HUES6 (cell line): Measurements from ENCODE around the gene MAN2B1.
"Not testable (repeated sequence)": the region's sequence is repeated elsewhere in the genome, so short reads cannot be mapped to it uniquely, and the experiment has no call there.

ENCODE experiments used
- H3K27ac ChIP-seq: 2 replicates; pipeline ENCODE4 v1.7.0; 2013; ENCODE audit warnings: low read depth, mild to moderate bottlenecking, low read length, inconsistent platforms
- H3K27me3 ChIP-seq: 2 replicates; pipeline ENCODE4 v1.6.1; 2013; ENCODE audit warnings: low read length; ENCODE audit not compliant: control insufficient read depth, insufficient read depth
- H3K36me3 ChIP-seq: 2 replicates; pipeline ENCODE4 v1.6.1; 2013; ENCODE audit warnings: low read length; ENCODE audit not compliant: control insufficient read depth, insufficient read depth
- H3K4me1 ChIP-seq: 2 replicates; pipeline ENCODE4 v1.6.1; 2013; ENCODE audit warnings: low read length; ENCODE audit not compliant: control insufficient read depth, insufficient read depth
- H3K4me3 ChIP-seq: 2 replicates; pipeline ENCODE4 v1.5.1; 2013; ENCODE audit warnings: low read depth, low read length
- H3K9ac ChIP-seq: one replicate; pipeline ENCODE4 v1.6.1; 2013; ENCODE audit warnings: mild to moderate bottlenecking, low read length
- H3K9me3 ChIP-seq: 2 replicates; pipeline ENCODE4 v1.6.1; 2013; ENCODE audit warnings: low read depth, low read length; ENCODE audit not compliant: control insufficient read depth, insufficient read depth

Gene MAN2B1

DNA sequence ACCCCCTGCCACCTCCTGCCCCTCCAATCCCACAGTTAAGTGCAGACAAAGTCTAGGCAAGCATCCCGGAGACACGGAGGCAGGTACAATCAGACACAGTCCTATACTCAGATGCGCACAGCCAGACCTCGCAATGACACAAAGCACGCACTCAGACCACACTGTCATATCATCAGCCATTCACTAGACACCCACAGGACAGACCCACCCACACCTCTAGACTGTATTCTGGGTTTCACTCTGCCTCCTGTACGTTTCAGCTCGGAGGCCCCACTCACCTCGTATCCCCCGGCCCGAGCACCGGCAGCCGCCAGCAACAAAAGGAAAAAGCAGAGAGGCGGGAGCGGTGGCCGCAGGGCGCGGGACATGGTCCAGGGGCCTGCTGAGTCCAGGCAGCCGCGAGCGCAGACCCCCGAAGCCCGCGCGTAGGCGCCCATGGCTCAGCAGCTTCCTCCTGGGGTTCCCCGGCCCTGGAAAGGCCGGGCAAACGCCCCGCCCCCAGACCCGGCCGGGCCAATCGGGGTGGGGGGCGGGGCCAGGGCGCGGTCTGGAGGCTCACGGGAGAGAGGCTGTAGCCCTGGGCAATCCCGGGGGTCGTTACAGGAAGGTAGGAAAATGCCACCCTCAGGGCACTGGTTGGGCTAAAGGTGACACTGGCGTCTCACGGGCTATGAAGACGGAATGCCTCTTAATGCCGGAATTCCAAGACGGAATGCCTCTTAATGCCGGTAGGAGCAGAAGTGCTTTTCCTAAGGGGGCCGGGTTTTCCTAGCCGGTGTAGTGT is at the start of gene MAN2B1, which contains the start of gene WDR83:
MAN2B1 (minus strand) TSS at position 478 of the 784 bp plus-strand sequence; CDS start at position 437, 41 bp downstream.
WDR83 (plus strand) TSS at position 543 of the 784 bp plus-strand sequence. CDS start 2,984 bp downstream, outside the sequence.
- Histone ChIP-seq H3K36me3 (peaks cover 22% of the 10 kb centered on the region), H3K4me3 (peak within 1 kb of the TSS; percentile 83), H3K4me1 (peaks cover 15% of the 10 kb centered on the region)

DNA sequence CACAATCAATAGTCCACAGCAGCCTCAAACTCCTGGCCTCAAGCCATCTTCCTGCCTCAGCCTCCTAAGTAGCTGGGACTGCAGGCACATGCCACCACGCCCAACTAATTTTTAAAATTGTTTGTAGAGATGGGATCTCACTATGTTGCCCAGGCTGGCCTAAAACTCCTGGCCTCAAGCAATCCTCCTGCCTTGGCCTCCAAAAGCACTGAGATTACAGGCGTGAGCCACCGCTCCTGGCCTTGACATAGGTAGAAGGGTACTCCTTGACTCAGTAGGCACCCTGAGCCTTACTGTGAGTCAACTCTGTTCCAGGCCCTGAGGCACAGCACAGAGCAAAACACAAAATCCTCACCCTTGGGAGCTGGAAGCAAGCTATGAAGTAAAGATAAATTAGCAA is 49.4 kb upstream of the MAN2B1 start:
- Histone ChIP-seq H3K9ac (no peak overlapping the region), H3K9me3 (no peaks in the 10 kb centered on the region), H3K27me3 (no peaks in the 10 kb centered on the region), H3K36me3 (peaks cover 74% of the 10 kb centered on the region), H3K4me1 (peaks cover 4% of the 10 kb centered on the region; the same call in 1 of the 2 replicates), H3K27ac (no peak overlapping the region), H3K4me3 (no peak overlapping the region)

More for the DNA sequence above, at the start of gene MAN2B1, which contains the start of gene WDR83:
- Histone ChIP-seq H3K27ac (peak within 1 kb of the TSS; percentile 19; the same call in 1 of the 2 replicates), H3K9ac (peak within 1 kb of the TSS; percentile 82), H3K9me3 (no peaks in the 10 kb centered on the region), H3K27me3 (no peaks in the 10 kb centered on the region)

DNA sequence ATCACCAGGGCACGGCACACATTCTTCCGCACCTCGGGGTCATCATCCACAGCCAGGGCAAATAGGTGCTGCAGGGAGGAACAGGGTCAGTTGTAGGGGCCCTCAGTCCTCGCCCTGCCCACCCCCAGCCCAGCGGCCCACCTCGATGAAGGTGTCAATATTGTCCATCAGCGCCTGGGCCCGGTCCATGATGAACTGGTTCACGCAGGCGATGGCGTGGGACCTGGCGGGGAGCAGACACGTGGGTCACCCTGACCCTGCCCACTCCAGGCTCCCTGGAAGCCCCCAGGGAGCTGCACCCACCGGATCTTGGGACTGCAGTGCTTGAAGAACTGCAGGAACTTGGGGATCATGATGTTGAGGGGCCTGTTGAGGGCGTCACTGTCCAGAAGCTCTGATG is 48.6 kb upstream of the MAN2B1 start:
- no peaks in the 10 kb centered on the region for H3K4me1 ChIP-seq
- no peak overlapping the region for H3K9ac ChIP-seq
- H3K36me3 ChIP-seq = peaks cover 83% of the 10 kb centered on the region
- no peaks in the 10 kb centered on the region for H3K27me3 ChIP-seq
- no peak overlapping the region for H3K27ac ChIP-seq
- H3K9me3 ChIP-seq = no peaks in the 10 kb centered on the region
- no peak overlapping the region for H3K4me3 ChIP-seq

DNA sequence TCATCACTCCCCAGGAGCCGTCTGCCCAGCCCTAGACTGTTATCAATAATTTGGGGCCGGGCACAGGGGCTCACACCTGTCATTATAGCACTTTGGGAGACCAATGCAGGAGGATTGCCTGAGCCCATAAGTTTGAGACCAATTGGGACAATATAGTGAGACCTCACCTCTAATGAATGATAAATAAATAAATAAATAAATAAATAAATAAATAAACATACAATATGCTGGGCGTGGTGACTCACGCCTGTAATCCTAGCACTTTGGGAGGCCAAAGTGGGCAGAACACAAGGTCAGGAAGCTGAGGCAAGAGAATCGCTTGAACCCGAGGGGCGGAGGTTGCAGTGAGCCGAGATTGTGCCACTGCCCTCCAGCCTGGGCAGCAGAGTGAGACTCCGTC is 46.8 kb upstream of the MAN2B1 start:
- H3K27ac ChIP-seq, H3K27me3 ChIP-seq, H3K4me1 ChIP-seq, H3K9me3 ChIP-seq, H3K4me3 ChIP-seq, H3K9ac ChIP-seq: not testable (repeated sequence)
- peaks cover 87% of the 10 kb centered on the region for H3K36me3 ChIP-seq

DNA sequence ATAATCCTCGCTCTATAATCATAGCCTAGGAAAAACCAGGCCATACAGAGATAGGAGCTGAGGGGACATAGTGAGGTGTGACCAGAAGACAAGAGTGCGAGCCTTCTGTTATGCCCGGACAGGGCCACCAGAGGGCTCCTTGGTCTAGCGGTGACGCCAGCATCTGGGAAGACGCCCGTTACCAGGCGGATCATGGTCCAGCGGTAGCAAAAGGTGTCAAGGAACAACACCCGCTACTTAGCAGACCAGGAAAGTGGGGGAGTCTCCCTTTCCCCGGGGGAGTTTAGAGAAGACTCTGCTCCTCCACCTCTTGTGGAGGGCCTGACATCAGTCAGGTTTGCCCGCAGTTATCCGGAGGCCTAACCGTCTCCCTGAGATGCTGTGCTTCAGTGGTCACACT is 45.5 kb upstream of the MAN2B1 start:
- not testable (repeated sequence) for H3K9me3 ChIP-seq, H3K27ac ChIP-seq, H3K9ac ChIP-seq, H3K4me1 ChIP-seq, H3K4me3 ChIP-seq, H3K27me3 ChIP-seq
- peaks cover 87% of the 10 kb centered on the region for H3K36me3 ChIP-seq

DNA sequence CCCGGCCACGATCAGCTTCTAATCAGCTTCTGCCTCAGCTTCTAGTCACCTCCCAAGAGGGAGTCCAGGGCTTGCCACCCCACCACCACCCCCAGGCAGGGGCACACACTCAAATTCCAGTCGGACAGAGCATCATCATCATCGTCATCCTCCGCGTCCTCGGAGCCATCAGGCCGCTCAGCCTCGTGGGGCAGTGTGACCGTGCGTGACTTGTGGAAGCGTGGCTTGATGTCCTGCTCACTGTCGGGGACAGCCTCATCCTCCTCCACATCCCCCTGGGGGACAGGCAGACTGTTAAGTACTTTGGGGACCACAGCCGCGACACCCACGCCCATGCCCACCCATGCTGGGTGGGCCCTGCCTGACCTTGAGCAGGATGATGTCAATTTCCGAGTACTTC is 44.6 kb upstream of the MAN2B1 start:
- Histone ChIP-seq H3K4me3 (no peak overlapping the region), H3K9ac (no peak overlapping the region), H3K27me3 (no peaks in the 10 kb centered on the region), H3K9me3 (no peaks in the 10 kb centered on the region), H3K4me1 (no peaks in the 10 kb centered on the region), H3K27ac (no peak overlapping the region), H3K36me3 (peaks cover 88% of the 10 kb centered on the region)

DNA sequence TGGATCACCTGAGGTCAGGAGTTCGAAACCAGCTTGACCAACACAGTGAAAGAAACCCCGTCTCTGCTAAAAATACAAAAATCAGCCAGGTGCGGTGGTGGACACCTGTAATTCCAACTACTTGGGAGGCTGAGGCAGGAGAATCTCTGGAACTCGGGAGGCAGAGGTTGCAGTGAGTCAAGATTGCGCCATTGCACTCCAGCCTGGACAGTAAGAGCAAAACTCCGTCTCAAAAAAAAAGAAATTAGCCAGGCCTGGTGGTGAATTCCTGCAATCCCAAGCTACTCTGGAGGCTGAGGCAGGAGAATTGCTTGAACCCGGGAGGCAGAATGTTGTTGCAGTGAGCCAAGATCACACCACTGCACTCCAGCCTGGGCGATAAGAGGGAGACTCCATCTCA is 42.1 kb upstream of the MAN2B1 start:
- Histone ChIP-seq H3K27me3 (no peaks in the 10 kb centered on the region), H3K4me3 (no peak overlapping the region), H3K9me3 (no peaks in the 10 kb centered on the region), H3K4me1 (0 out of 2 replicates have a peak, but pooled peaks cover under 1% of the 10 kb centered on the region), H3K27ac (no peak overlapping the region), H3K36me3 (peaks cover 89% of the 10 kb centered on the region), H3K9ac (no peak overlapping the region)

DNA sequence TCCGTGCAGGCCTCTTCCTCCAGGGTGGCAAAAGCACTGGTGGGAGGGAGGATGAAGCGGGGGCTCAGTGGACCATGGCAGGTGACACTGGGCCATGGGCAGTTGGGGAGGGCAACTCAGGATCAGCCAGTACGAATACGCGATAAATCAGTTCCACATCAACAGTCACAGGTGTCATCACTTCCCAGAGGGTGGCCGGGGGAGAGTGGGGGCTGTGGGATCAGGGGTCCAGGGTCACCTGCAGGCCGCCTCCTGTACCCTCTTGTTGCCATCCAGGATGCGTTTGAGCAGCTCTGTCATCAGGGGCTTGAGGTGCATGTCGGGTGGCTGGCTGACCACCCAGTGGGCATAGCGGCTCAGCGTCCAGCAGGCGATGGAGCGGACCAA is 39.8 kb upstream of the MAN2B1 start:
- no peaks in the 10 kb centered on the region for H3K9me3 ChIP-seq
- H3K9ac ChIP-seq = no peak overlapping the region
- H3K36me3 ChIP-seq = peaks cover 91% of the 10 kb centered on the region
- H3K4me1 ChIP-seq = 0 out of 2 replicates have a peak, but pooled peaks cover 5% of the 10 kb centered on the region
- H3K27ac ChIP-seq = no peak overlapping the region
- H3K4me3 ChIP-seq = no peak overlapping the region
- H3K27me3 ChIP-seq = no peaks in the 10 kb centered on the region

DNA sequence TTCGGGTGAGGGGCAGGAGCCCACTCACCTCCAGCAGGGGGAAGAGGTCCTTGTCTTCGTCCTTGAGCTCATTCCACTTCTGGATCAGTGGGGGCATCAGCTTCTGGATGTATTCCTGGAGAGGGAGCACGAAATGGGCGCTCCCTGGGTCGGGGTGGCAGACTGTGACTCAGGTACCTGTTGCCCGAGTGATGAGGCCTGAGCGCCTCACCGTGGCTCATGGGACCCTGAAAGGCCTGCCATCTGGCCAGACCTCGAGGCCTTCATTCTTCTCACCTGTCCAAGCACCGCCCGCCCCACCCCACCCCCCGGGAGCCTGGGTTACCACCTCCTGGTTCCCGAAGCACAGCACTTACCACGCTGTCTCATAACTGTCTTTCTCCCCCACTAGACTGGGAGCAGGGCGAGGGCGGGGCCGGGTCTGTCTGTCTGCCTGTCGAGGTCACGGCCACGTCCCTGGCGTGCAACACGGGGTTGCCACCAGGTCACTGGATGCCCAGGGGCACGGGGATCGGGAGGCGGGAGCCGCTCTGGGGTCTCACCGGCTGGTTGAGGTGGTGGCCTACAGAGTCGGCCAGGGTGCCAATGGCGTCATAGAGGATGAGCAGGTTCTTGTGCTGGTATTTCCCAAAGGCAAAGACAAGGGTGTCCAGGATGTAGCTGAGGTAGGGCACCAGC is 39.3 kb upstream of the MAN2B1 start:
- no peak overlapping the region for H3K27ac ChIP-seq
- H3K4me3 ChIP-seq = no peak overlapping the region
- 0 out of 2 replicates have a peak, but pooled peaks cover 5% of the 10 kb centered on the region for H3K4me1 ChIP-seq
- no peaks in the 10 kb centered on the region for H3K9me3 ChIP-seq
- H3K36me3 ChIP-seq = peaks cover 91% of the 10 kb centered on the region
- H3K27me3 ChIP-seq = no peaks in the 10 kb centered on the region
- no peak overlapping the region for H3K9ac ChIP-seq

DNA sequence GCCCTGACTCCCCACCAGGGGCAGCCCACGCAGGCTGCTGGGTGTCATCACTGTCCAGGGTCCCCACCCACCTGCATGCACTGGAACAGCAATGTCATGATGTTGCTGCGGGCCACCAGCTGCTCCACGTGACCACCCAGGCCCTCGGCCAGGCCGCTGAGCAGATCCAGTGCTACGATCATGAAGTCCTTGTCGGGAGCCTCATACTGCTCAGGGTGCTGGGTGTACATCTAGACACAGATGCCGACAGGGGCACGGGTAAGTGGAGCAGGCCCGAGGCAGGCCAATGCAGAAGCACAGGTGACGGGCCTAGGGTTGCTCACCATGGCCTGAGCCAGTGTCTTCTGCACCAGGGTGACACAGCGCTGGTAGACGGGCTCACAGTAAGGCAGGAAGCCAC is 38.6 kb upstream of the MAN2B1 start:
- Histone ChIP-seq H3K9ac (no peak overlapping the region), H3K9me3 (no peaks in the 10 kb centered on the region), H3K4me1 (0 out of 2 replicates have a peak, but pooled peaks cover 5% of the 10 kb centered on the region), H3K36me3 (peaks cover 90% of the 10 kb centered on the region), H3K27ac (no peak overlapping the region), H3K27me3 (no peaks in the 10 kb centered on the region), H3K4me3 (no peak overlapping the region)

DNA sequence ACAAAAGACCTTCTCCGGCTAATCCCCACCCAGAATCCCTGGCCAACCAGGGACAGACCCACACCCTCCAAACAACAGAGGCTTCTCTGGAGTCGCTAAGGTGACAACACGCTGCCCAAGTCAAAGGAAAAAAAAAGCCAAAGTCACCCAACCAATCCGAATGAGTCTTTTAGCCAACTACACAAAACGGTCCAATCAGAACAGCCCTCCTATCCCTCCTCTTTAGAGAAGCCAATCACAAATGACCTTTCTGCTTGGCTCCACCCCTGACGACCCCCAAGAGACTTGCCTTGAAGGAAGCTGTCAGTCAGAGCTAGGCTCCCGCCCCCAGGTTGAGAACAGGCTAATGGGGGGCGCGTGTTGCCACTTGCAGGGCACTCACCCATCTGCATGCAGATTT is 36.5 kb upstream of the MAN2B1 start:
- H3K9me3 ChIP-seq = no peaks in the 10 kb centered on the region
- no peak overlapping the region for H3K27ac ChIP-seq
- peaks cover 89% of the 10 kb centered on the region for H3K36me3 ChIP-seq
- no peak overlapping the region for H3K9ac ChIP-seq
- H3K4me1 ChIP-seq = 0 out of 2 replicates have a peak, but pooled peaks cover 5% of the 10 kb centered on the region
- no peaks in the 10 kb centered on the region for H3K27me3 ChIP-seq
- no peak overlapping the region for H3K4me3 ChIP-seq
